H1 (cell line): ENCODE results near the gene ZNF654. TPM values are rescaled to one million over a fixed set of nuclear protein-coding genes. Genes with fewer than 3 reads are reported as not detected.

Experiments used
- CHD7 ChIP-seq: fragments of 300-600 bp; sonication (generic); IDR thresholded peaks from 2 replicates; pipeline ENCODE4 v1.7.1; 2012; ENCODE audit warnings: low read length, moderate library complexity, mild to moderate bottlenecking, inconsistent platforms; ENCODE audit not compliant: insufficient replicate concordance
- RFX5 ChIP-seq: IDR thresholded peaks from 2 replicates; pipeline ENCODE4 v1.6.1; 2011; ENCODE audit warnings: low read depth, low read length, improper control_type of control experiment, borderline replicate concordance
- SRF ChIP-seq: IDR thresholded peaks from 2 replicates; pipeline ENCODE4 v1.6.1; 2011; ENCODE audit warnings: mild to moderate bottlenecking, low read depth, low read length, moderate library complexity
- YY1 ChIP-seq: IDR thresholded peaks from 2 replicates; pipeline ENCODE4 v1.6.1; 2011; ENCODE audit warnings: low read depth, mild to moderate bottlenecking, low read length
- polyA plus RNA-seq, 7 experiments: library from polyadenylated mRNA; depleted of rRNA in 3 of 7; stranded (reverse) in 5 of 7; unstranded in 2 of 7; fragments of >200 nt in 5 of 7; fragments of 200-250 nt in 2 of 7; gene quantifications; 1 replicate in 5 of 7; 2 replicates in 1 of 7; 4 replicates in 1 of 7; pipeline versions ENCODE4 v1.2.1 to v1.2.3, GENCODE V29; 2011 to 2013; ENCODE audit warnings: missing spikeins in 2 of 7, mixed read lengths in 2 of 7
- total RNA-seq: library from RNA; stranded (reverse); fragmentation: NEBNext Ultra II Directional; extraction: Animal tissue kit (Norgen Biotek cat#: 25700); gene quantifications from 2 replicates; pipeline ENCODE4 v1.2.1, GENCODE V29; 2021

The ZNF654 gene
- total and polyA plus RNA-seq, 2 of the 8 experiments (the other 6 are each of a cell fraction or from before 2014, with no cell fraction given), result 0.47 to 5.3 TPM

GRCh38 chr3:88032245-88032644 is 26.8 kb upstream of the ZNF654 start (continued):
- TF ChIP-seq SRF, result no peak
- TF ChIP-seq RFX5, result no peak
- TF ChIP-seq YY1, result no peak
- no peak for TF ChIP-seq CHD7
